Erythroblast (primary cell): ENCODE data around the gene PCCB.
"Not testable (repeated sequence)": the region's sequence is repeated elsewhere in the genome, so short reads cannot be mapped to it uniquely, and the experiment has no call there.

Experiments
- DNase-seq, 2 experiments: peaks; one replicate each; lab custom pipeline; 2025; lab: John Stamatoyannopoulos, UW
- GATA1 ChIP-seq: IDR thresholded peaks from 2 replicates; pipeline ENCODE4 v1.6.1; 2011; ENCODE audit warnings: low read depth, mild to moderate bottlenecking, control low read depth, low read length, moderate library complexity
- POLR2A ChIP-seq: IDR thresholded peaks from 2 replicates; pipeline ENCODE4 v1.6.1; 2011; ENCODE audit warnings: mild to moderate bottlenecking, low read length

PCCB gene

GRCh38 chr3:136327671-136328070 is 77.5 kb downstream of the PCCB start:
- TF ChIP-seq POLR2A (no peak), GATA1 (no peak)

DNA sequence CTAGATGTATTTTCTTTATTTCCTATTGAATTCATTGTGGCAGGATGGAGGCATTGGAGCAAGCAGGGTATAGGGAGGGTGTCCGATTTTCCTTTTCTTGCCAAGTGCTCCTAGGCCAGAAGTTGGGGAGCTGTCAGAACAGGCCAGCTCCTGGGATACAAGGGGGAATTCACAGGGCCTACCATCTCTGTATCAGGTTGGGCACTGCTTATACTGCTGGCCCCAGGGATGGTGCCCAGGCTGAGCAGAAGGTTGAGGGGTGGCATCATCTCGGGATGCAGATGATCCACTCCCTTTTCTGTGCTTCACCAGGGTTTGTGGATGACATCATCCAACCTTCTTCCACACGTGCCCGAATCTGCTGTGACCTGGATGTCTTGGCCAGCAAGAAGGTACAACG is 79.5 kb downstream of the PCCB start:
- DNase-seq = no peak
- TF ChIP-seq POLR2A (no peak), GATA1 (no peak)

More at GRCh38 chr3:136327671-136328070, 77.5 kb downstream of the PCCB start:
- no peak for DNase-seq

DNA sequence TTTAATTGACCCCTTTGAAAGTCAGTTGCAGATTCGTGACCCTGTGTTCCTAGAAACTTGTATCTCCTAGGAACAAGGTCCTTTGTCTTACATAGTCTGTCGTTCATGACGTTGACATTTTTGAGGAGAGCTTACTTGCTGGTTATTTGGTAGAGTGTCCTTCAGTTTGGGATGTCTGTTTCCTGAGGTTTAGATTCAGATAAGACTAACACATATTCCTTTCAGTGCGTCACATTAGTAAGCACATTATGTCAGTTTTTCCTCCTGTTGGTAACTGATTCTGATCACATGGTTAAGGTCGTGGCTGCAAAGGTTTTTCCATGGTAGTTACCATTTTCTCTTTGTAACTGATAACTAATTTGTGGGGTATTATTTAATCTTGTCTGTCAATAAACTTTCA is 80.8 kb downstream of the PCCB start:
- DNase-seq = peak; percentile 11 to 35
- TF ChIP-seq GATA1 = no peak

- TF ChIP-seq POLR2A (no peak), GATA1 (no peak)
- no peak for DNase-seq
These were observed 82.2 kb downstream of the PCCB start for GRCh38 chr3:136332302-136332701.

- TF ChIP-seq GATA1 = no peak
- no peak for TF ChIP-seq POLR2A
- no peak for DNase-seq
These were observed 82.6 kb downstream of the PCCB start for GRCh38 chr3:136332776-136333175.

- DNase-seq = no peak
- TF ChIP-seq POLR2A (no peak), GATA1 (no peak)
These were observed 84.1 kb downstream of the PCCB start for GRCh38 chr3:136334209-136334608.

GRCh38 chr3:136334726-136335125 is 84.6 kb downstream of the PCCB start:
- not testable (repeated sequence) for DNase-seq

DNA sequence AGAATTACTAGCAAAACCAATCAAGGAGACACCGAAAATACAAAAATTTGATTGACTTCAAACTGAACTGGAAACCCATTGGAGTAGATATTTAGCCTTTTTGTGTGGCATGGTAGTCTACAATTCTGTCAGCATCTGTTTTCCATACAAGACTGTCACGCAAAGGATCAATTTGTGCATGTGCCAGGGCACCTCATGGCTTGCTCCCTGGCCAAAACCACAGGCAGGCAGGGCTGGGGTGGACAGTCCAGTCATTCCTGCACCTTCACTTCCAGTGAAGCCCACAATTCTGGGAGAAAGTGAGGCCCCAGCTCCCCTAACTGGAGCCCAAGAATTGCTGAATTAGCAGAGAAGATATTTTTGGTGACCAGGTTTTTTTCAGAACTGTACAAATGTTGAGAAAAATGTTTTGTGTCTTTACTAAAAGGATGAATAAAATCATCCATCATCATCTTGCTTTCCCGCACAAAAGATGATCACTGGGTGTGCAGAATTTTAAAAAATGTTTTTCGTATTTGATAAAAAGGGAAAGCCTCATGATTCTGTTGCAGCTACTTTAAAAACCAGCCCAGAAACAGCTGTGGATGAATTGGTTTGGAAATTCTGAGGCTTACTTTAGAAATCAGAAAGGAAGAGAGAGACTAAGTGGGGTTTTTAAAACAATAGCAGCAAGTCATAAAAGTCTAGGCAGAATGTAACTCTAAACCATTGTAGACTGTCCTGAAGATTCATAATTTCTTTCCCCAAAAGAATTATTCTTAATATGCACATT is 86.4 kb downstream of the PCCB start:
- TF ChIP-seq GATA1 (no peak), POLR2A (no peak)
- DNase-seq = no peak

DNA sequence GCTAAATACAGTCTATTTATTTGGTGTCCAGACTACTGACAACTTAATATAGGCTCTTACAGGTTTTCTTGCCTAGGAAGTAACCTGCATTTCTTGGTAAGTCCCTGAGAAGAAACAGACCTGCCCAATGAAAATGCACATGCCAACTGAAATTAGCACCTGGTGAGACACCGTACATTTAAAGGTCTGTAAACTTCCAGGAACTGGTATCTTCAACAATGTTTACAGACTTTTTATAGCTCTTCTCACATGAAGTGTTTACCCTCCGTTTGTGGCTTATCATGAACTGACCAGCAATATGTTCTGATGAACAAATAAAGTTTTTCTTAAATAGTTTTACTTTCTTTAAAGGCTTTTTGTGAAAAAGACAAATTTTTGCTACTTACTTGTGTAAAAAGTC is 93.3 kb downstream of the PCCB start:
- no peak for TF ChIP-seq POLR2A
- TF ChIP-seq GATA1 = no peak
- peak in 1 of 2 experiments; percentile 35 for DNase-seq

DNA sequence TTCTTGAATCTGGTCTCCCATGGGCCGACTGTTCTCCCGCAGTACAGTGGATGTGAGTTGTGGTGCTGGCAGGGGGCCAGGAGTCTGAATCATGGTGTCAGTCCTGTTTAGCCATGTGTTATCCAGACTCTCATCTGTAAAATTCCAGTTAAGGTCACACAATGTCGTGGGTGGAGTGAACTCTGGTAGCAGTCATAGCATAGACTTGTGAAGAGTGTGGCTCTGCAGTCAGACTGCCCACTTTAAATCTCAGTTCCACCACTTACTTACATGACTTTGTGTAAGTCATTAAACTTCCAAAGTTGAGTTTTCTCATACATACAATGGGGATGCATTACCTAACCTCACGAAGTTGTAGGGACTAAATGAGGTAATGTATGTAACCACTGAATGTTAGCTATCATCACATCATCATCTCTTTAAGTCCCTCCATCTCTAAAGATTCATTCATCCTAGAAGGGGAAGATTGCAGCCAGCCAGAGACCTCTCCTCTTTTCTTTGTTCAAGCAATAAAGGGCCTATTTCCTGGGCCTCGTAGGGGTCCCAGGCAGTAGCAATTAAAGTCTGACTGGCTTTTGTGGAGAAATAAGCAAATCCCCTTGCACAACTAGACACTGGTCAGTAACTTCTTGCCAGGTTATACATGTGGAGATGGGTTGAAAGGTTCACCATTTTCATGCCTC is 93.9 kb downstream of the PCCB start:
- TF ChIP-seq GATA1 (no peak), POLR2A (no peak)
- DNase-seq = peak; percentile 67 to 75

GRCh38 chr3:136346486-136346885 is 96.3 kb downstream of the PCCB start:
- DNase-seq = no peak
- TF ChIP-seq GATA1 (no peak), POLR2A (no peak)

DNA sequence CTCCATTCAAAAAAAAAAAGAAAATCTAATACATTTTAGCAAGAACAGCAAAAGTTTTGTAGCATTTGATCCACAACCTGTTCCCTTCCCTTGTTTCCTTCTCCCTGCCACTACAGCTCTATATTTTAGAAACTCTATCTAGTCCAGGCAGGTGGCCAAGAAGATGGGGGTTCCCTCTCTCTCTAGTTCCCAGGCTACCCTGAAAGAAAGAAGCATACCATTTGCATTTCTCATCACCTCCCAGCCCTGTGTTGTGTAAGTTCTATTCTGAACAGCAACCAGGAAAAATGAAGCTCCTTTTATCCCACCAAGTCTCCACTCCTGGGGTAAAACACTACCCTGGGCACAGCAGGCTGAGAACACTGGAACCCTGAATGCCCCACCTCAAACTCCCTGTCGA is 100.0 kb downstream of the PCCB start:
- TF ChIP-seq POLR2A = no peak
- TF ChIP-seq GATA1 = no peak
- no peak for DNase-seq

DNA sequence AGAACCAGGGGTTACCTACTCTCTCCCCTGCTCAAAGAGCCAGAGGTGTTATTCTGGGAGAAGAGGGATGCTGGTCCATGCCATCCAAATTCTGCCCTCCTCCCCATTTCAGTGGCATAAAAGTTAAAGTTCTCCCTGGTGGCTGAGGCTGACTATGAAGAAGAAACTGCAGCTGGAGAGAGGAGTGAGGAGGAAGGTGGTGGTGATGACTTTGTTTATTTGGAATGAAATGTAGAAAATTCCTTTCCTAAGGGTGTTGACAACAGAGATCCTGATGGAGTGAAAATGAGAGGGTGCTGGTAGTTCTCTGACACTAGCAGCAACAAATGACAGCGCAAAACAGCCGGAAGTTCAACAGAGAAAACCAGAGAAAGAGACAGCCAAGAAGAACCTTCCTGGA is 100.4 kb downstream of the PCCB start:
- DNase-seq = no peak
- TF ChIP-seq POLR2A (no peak), GATA1 (no peak)

DNA sequence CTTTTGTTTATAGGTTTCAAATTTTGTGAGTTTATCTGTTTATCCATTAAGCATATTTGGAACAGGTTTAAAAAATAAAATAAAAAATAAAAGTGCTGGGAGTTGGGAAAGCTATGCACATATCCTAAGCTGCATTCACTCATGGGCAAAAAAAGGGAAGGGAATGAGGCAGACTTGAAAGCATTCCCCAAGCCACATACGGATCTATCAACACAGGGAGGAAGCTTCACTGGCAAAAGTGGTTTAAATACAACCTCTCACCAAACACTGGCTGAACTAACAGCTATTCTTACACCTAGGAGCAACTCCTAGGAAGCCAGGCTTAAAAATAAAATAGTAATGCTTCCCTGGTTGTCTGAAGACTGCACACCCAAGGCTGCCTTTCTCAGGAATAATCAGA is 101.2 kb downstream of the PCCB start:
- TF ChIP-seq POLR2A = no peak
- no peak for DNase-seq

GRCh38 chr3:136351905-136352304 is 101.8 kb downstream of the PCCB start:
- TF ChIP-seq GATA1 (no peak), POLR2A (no peak)
- no peak for DNase-seq
